HG03045 (cell line): Measurements from ENCODE around the gene ABCC8.

Experiments
- ATAC-seq: cut with Tn5 transposase; IDR thresholded peaks from one replicate; pipeline ENCODE4 v1.9.1; 2021; ENCODE audit warnings: mild to moderate bottlenecking, moderate library complexity; ENCODE audit not compliant: unreplicated experiment

The ABCC8 gene

GRCh38 chr11:17368551-17368950 lies 108.1 kb downstream of the ABCC8 start:
- no peak for ATAC-seq

- ATAC-seq = no peak
Observed at GRCh38 chr11:17366495-17366894, 110.2 kb downstream of the ABCC8 start.

DNA sequence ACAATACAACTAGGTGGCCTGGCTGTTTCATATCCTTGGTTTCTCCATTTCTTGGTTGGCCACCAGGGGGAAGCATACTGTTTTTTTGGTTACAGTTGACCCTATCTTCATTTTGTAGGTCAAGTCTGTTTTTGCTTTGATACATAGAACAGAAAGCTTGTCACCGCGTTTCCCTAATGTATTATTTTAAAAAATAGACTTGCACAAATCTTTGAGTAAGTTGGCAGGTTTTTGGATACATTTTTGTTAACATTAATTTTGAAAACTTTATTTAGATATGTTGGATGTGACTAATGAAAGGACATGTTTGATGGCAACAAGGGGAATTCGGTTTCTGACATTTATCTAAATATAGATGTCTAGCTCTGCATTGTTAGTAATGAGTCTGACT lies 122.0 kb downstream of the ABCC8 start:
- no peak for ATAC-seq

DNA sequence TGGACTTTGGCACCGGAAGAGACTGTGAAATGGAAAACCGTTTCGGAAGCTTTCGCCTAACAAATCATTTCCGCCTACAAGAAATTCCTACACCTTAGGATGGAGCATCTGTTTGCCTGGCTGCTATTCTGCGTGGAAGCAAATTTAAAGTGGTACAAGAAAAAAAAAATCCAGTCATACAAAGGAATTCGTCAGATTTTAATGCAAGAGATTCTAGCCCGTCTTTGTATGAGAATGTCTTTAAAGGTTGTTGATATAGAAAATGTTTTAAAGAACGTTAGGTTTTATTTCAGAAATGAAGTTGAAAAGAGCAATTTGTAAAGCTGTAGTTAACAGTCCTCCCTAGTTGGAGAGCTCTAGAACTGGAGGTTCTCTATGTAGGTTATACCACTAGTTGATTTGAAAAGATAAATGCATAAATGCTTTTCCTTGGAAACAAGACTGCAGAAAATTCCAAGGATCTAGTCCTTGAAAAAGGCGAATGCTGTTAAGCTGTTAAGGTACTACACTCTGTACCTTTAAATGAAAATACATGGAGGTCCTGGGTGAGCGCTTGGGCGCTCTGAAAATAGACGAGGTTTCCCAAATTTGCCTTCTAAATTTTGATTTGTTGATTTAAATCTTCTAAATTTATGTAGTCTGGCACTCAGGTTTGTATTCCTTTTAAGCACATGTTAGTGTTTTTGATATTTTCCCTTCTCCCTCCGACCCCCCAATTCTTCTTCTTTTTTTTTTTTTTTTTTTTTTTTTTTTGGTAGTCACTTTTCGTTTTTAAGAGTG lies 122.6 kb downstream of the ABCC8 start:
- ATAC-seq = no peak

GRCh38 chr11:17352950-17353820 lies 123.5 kb downstream of the ABCC8 start:
- ATAC-seq = peak; percentile 41

- ATAC-seq = peak; percentile 45
Observed at GRCh38 chr11:17351510-17352176, 125.0 kb downstream of the ABCC8 start, which contains the start of gene NCR3LG1. TSS of gene NCR3LG1 (plus strand) at chr11:17351800. CDS start at chr11:17351970, 170 bp downstream.

GRCh38 chr11:17351172-17351509 lies 125.5 kb downstream of the ABCC8 start:
- no peak for ATAC-seq

DNA sequence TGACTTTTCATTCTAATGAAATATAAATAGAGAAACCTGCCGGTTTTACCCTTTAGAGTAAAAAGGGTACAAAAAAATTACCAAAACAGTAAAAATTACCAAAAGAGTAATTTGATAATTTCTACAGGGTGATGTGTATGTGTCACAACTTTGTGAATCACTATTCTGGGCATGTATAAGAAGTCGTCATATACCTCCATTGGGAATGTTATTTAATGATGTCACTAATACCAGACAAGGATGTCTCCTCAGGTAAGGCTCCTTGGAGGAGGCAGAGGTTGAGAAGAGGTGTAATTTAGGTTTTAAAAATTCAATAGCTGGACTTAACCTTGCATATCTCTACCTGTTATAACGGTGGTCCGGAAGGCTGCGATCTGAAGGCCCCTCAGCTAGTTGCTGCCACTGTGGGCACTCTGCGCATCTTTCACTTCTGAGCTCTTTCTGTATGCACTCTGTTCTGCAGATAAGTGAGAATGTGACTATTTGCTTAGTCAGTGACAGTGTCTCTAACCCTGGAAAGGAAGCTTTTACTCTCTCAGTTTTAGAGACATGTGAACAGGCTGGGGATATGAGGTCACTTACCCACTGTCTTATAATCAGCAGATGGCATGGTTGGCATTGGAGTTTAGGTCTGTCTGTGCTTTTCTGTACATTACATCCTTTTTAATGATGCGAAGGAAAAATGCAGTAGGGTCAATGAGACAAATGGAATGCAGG lies 126.0 kb downstream of the ABCC8 start:
- ATAC-seq = no peak

GRCh38 chr11:17347676-17348075 lies 129.0 kb downstream of the ABCC8 start:
- ATAC-seq = no peak

GRCh38 chr11:17343907-17344306 lies 132.7 kb downstream of the ABCC8 start:
- ATAC-seq = no peak

GRCh38 chr11:17343257-17343656 lies 133.4 kb downstream of the ABCC8 start:
- ATAC-seq = no peak
